Effector memory CD8-positive, alpha-beta T cell (primary cell): ENCODE measurements around the gene IL18R1.
A peak's percentile ranks its signal among the peaks of the same experiment; 100 is the strongest.

Experiments
- ATAC-seq: fragments of 150-1000 bp; cut with Tn5 transposase; replicated peaks from 2 replicates; pipeline ENCODE4 v1.10.0; 2021; ENCODE audit warnings: mild to moderate bottlenecking, moderate library complexity
- DNase-seq, 3 experiments: peaks; one replicate each; pipeline ENCODE4 v3.0.0; 2021
- H3K27ac Mint-ChIP-seq, 2 donors: one replicate each; pipeline ENCODE4 v1.8.0; 2022; ENCODE audit warnings: mild to moderate bottlenecking in 2 of 2, mixed read lengths in 2 of 2, moderate library complexity in 2 of 2
- H3K27me3 Mint-ChIP-seq, 2 donors: one replicate each; pipeline ENCODE4 v1.8.0; 2022; ENCODE audit warnings: mixed read lengths in 2 of 2
- H3K36me3 Mint-ChIP-seq: one replicate; pipeline ENCODE4 v1.8.0; 2022; ENCODE audit warnings: mild to moderate bottlenecking, moderate library complexity, mixed read lengths; ENCODE audit not compliant: insufficient read depth
- H3K4me1 Mint-ChIP-seq, 2 donors: one replicate each; pipeline ENCODE4 v1.8.0; 2022; ENCODE audit warnings: low read depth in 2 of 2, mixed read lengths in 2 of 2
- H3K4me3 Mint-ChIP-seq, 2 donors: one replicate each; pipeline ENCODE4 v1.8.0; 2022; ENCODE audit warnings: mild to moderate bottlenecking in 2 of 2, mixed read lengths in 2 of 2, moderate library complexity in 2 of 2
- H3K9me3 Mint-ChIP-seq, 2 donors: one replicate each; pipeline ENCODE4 v1.8.0; 2022; ENCODE audit warnings: mixed read lengths in 2 of 2

IL18R1 gene

GRCh38 chr2:102386867-102387541 is 31.4 kb downstream of the IL18R1 start:
- peaks cover 18% of the 10 kb centered on the region for H3K36me3 Mint-ChIP-seq
- ATAC-seq (no peak), DNase-seq (no peak)
- H3K9me3 Mint-ChIP-seq = peaks cover 4 to 15% of the 10 kb centered on the region in 2 donors
- peak overlapping the region in 1 of 2 donors; percentile 17 for H3K27ac Mint-ChIP-seq
- H3K4me3 Mint-ChIP-seq = no peak overlapping the region
- no peaks in the 10 kb centered on the region for H3K27me3 Mint-ChIP-seq
- H3K4me1 Mint-ChIP-seq = peaks cover 23 to 25% of the 10 kb centered on the region in 2 donors

- peaks cover 25 to 27% of the 10 kb centered on the region in 2 donors for H3K4me1 Mint-ChIP-seq
- ATAC-seq (no peak), DNase-seq (no peak)
- no peak overlapping the region for H3K4me3 Mint-ChIP-seq
- peaks cover 18% of the 10 kb centered on the region for H3K36me3 Mint-ChIP-seq
- H3K27me3 Mint-ChIP-seq = no peaks in the 10 kb centered on the region
- H3K27ac Mint-ChIP-seq = peak overlapping the region; percentile 17 to 49
- H3K9me3 Mint-ChIP-seq = peaks cover 4 to 11% of the 10 kb centered on the region in 2 donors
Measured at GRCh38 chr2:102387763-102388546, 32.4 kb downstream of the IL18R1 start.

- Mint-ChIP-seq H3K36me3 (peaks cover 7% of the 10 kb centered on the region), H3K27ac (no peak overlapping the region), H3K4me1 (peaks cover 22 to 27% of the 10 kb centered on the region in 2 donors), H3K4me3 (peak overlapping the region; percentile 19 to 25), H3K9me3 (no peaks in the 10 kb centered on the region), H3K27me3 (no peaks in the 10 kb centered on the region)
- ATAC-seq = peak; percentile 80
- DNase-seq = peak; percentile 19 to 48 (median 26)
Measured at GRCh38 chr2:102391565-102391964, 36.0 kb downstream of the IL18R1 start.

- DNase-seq (no peak), ATAC-seq (no peak)
- H3K27ac Mint-ChIP-seq = no peak overlapping the region
- H3K27me3 Mint-ChIP-seq = no peaks in the 10 kb centered on the region
- H3K9me3 Mint-ChIP-seq = no peaks in the 10 kb centered on the region
- peaks cover 22 to 27% of the 10 kb centered on the region in 2 donors for H3K4me1 Mint-ChIP-seq
- H3K36me3 Mint-ChIP-seq = peaks cover 7% of the 10 kb centered on the region
- H3K4me3 Mint-ChIP-seq = no peak overlapping the region
Measured at GRCh38 chr2:102392096-102392495, 36.5 kb downstream of the IL18R1 start.

GRCh38 chr2:102392942-102393341 is 37.3 kb downstream of the IL18R1 start:
- Mint-ChIP-seq H3K27me3 (no peaks in the 10 kb centered on the region), H3K9me3 (no peaks in the 10 kb centered on the region), H3K4me3 (no peak overlapping the region), H3K27ac (no peak overlapping the region), H3K36me3 (peaks cover 7% of the 10 kb centered on the region), H3K4me1 (peaks cover 17 to 22% of the 10 kb centered on the region in 2 donors)
- no peak for ATAC-seq
- DNase-seq = no peak

GRCh38 chr2:102396012-102396411 is 40.4 kb downstream of the IL18R1 start:
- Mint-ChIP-seq H3K27me3 (no peaks in the 10 kb centered on the region), H3K4me1 (peaks cover 17 to 22% of the 10 kb centered on the region in 2 donors), H3K9me3 (no peaks in the 10 kb centered on the region), H3K27ac (no peak overlapping the region), H3K4me3 (no peak overlapping the region), H3K36me3 (peaks cover 3% of the 10 kb centered on the region)
- DNase-seq = no peak
- ATAC-seq = no peak

GRCh38 chr2:102397209-102397608 is 41.6 kb downstream of the IL18R1 start:
- Mint-ChIP-seq H3K27ac (no peak overlapping the region), H3K9me3 (no peaks in the 10 kb centered on the region), H3K4me3 (no peak overlapping the region), H3K4me1 (peaks cover 5 to 16% of the 10 kb centered on the region in 2 donors), H3K36me3 (peaks cover 3% of the 10 kb centered on the region), H3K27me3 (no peaks in the 10 kb centered on the region)
- no peak for ATAC-seq
- no peak for DNase-seq

GRCh38 chr2:102399499-102400141 is 44.0 kb downstream of the IL18R1 start:
- no peak overlapping the region for H3K4me3 Mint-ChIP-seq
- ATAC-seq (peak; percentile 16), DNase-seq (no peak)
- no peaks in the 10 kb centered on the region for H3K27me3 Mint-ChIP-seq
- peaks cover 3 to 16% of the 10 kb centered on the region in 2 donors for H3K4me1 Mint-ChIP-seq
- no peaks in the 10 kb centered on the region for H3K9me3 Mint-ChIP-seq
- H3K27ac Mint-ChIP-seq = peak overlapping the region; percentile 0 to 32
- peaks cover 3% of the 10 kb centered on the region for H3K36me3 Mint-ChIP-seq

GRCh38 chr2:102401456-102401855 is 45.9 kb downstream of the IL18R1 start:
- H3K27me3 Mint-ChIP-seq = no peaks in the 10 kb centered on the region
- H3K36me3 Mint-ChIP-seq = peaks cover 3% of the 10 kb centered on the region
- ATAC-seq (no peak), DNase-seq (no peak)
- H3K4me1 Mint-ChIP-seq = peaks cover 3 to 16% of the 10 kb centered on the region in 2 donors
- no peaks in the 10 kb centered on the region for H3K9me3 Mint-ChIP-seq
- H3K4me3 Mint-ChIP-seq = no peak overlapping the region
- no peak overlapping the region for H3K27ac Mint-ChIP-seq

GRCh38 chr2:102401865-102402264 is 46.3 kb downstream of the IL18R1 start:
- Mint-ChIP-seq H3K9me3 (no peaks in the 10 kb centered on the region), H3K27me3 (no peaks in the 10 kb centered on the region), H3K27ac (no peak overlapping the region), H3K4me1 (peaks cover 3 to 16% of the 10 kb centered on the region in 2 donors), H3K4me3 (no peak overlapping the region), H3K36me3 (peaks cover 3% of the 10 kb centered on the region)
- no peak for ATAC-seq
- no peak for DNase-seq

- H3K4me1 Mint-ChIP-seq = peaks cover 0 to 5% of the 10 kb centered on the region in 2 donors
- no peaks in the 10 kb centered on the region for H3K36me3 Mint-ChIP-seq
- no peak overlapping the region for H3K27ac Mint-ChIP-seq
- DNase-seq = no peak
- H3K9me3 Mint-ChIP-seq = no peaks in the 10 kb centered on the region
- no peaks in the 10 kb centered on the region for H3K27me3 Mint-ChIP-seq
- ATAC-seq = no peak
- no peak overlapping the region for H3K4me3 Mint-ChIP-seq
Measured at GRCh38 chr2:102410952-102411351, 55.4 kb downstream of the IL18R1 start.

- Mint-ChIP-seq H3K27me3 (no peaks in the 10 kb centered on the region), H3K9me3 (no peaks in the 10 kb centered on the region), H3K4me1 (peaks cover 9 to 14% of the 10 kb centered on the region in 2 donors), H3K36me3 (no peaks in the 10 kb centered on the region), H3K4me3 (no peak overlapping the region), H3K27ac (no peak overlapping the region)
- ATAC-seq (no peak), DNase-seq (no peak)
Measured at GRCh38 chr2:102412199-102412598, 56.6 kb downstream of the IL18R1 start.

- Mint-ChIP-seq H3K9me3 (no peaks in the 10 kb centered on the region), H3K4me1 (peaks cover 50 to 59% of the 10 kb centered on the region in 2 donors), H3K4me3 (peak overlapping the region; percentile 67 to 79), H3K27me3 (no peaks in the 10 kb centered on the region), H3K27ac (peak overlapping the region; percentile 95 to 96), H3K36me3 (peaks cover 5% of the 10 kb centered on the region)
- peak; percentile 80 for ATAC-seq
- no peak for DNase-seq
Measured at GRCh38 chr2:102417946-102418345, 62.4 kb downstream of the IL18R1 start.
